ENCODE results near the gene MCF2L.
A peak's percentile ranks its signal among the peaks of the same experiment; 100 is the strongest.

The MCF2L gene

DNA sequence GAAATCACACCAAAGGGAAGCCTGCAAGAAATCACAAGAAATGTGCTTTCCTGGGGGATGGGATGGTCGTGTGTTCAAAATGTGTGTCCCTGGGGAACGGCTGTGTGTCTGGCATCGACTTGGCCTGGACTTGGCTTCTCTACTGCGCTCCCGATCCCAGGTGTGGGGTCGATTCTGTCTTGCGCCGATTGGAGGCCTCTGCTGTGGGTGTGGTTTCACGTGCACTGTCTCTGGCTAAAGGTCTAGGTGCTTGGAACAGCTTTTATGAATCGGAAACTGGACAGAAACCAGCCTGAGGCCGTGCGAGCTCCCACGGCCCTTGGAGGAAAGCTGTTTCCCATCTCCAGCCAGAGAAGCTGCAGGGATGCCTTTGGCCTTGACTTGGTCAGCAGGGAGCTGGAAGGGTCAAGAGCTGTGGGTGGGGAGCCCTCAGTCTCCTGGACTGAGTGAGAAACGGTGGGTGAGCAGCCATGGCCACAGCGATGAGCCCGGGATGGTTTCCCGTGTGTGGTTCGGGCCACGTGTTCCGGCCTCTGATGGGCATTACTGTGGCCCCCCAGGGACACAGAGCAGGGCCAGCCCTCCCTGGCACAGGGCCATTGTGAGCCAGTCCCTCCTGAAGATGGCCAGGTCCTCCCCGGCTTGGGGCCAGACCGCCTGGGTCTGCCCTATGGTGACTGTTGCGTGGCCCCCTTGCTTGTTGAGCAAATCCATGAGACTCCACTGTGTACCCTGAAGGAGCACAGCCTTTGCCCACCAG, 29.7 kb downstream of the MCF2L start:
- no peak for DNase-seq

DNA sequence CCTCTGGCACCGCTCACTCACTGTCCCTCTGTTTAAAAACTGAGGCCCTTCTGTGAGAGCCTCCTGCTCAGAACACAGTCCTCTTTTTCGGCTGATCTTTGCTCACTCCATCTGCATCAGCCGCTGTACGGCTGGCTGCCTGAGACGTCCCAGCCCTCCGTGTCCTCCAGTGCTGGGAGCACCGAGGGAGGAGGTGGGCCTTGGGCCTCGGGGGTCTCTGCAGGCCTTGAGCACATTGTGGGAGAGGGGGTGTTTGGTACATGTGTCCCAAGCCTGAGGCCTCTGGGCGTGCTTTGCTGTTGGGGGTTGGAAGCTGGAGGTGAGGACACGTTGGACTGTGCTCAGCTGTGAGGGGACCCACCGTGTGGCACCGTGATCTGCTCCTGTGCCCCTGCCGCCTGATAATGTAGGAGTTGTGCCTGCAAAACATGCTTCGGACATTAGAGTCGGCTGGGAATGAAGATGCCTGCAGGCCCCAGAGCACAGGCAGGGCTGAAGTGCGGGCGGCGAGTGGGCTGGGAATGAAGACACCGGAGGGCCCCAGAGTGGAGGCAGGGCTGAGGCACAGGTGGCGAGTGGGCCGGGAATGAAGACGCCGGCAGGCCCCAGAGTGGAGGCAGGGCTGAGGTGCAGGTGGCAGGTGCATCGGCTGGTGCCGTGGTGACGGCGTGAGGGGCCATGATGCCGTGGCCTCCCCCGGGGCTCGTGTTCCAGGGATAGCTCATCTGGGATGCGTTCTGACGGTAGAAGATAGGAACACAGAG, 30.6 kb downstream of the MCF2L start:
- peak in 1 of 2 experiments; percentile 68 for DNase-seq

DNA sequence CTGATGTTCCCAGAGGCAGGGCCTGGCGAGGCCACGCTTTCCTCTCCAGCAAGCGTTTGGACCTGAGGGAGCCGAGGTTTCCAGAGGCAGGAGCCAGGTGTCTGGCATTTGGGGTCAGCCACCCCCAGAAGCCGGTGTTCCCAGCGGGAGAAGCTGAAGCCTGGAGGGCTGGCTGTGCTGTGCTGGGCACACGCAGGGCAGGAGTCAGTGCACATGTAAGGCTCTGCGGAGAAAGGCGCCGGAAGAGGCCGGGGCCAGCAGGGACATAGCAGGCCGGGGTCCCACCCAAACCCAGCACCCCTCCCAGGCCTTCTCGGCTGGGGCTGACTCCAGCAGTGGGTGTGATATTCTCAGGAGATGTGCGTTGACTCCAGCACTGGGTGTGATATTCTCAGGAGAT, 31.6 kb downstream of the MCF2L start:
- DNase-seq: no peak

- peak; percentile 94 to 97 for DNase-seq
These were observed 32.5 kb downstream of the MCF2L start for GRCh38 chr13:113001241-113002140.

DNA sequence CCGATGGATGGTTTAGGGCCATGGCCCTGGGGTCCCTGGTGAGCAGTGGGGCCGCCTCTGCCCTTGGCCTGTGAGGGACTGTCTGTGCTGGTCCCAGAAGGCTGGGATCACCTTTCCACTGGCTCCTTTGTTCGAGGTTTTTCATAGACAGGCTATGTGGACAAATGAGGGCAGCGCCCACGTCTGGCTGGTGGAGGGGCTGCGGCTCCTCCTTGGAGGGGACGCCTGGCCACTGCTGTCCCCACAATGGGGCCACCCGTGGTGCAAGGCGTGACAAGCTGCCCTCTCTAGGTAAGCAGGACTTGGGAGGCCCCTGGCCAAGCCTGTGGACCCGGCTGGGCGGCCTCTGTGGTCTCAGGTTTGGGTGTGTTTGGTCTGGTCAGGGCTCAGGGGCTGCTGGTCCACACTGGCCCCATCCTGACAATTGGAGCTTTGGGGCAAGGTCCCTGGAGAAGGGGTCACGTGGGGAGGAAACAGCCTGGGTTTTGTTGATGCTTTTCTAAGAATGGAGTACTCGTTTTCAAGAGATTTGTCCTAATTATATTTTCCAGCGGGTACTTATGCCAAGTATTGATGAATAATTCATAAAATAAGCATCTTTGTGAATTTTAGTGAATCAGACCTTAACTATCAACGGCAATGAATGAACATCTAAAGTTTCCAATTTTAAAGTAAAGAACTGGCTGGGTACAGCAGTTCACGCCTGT, 33.3 kb downstream of the MCF2L start:
- peak; percentile 67 to 92 for DNase-seq

- no peak for DNase-seq
These were observed 33.9 kb downstream of the MCF2L start for GRCh38 chr13:113002913-113003290.

GRCh38 chr13:113004126-113004525, 35.1 kb downstream of the MCF2L start:
- no peak for DNase-seq

- DNase-seq: no peak
These were observed 36.3 kb downstream of the MCF2L start for GRCh38 chr13:113005076-113005865.

DNA sequence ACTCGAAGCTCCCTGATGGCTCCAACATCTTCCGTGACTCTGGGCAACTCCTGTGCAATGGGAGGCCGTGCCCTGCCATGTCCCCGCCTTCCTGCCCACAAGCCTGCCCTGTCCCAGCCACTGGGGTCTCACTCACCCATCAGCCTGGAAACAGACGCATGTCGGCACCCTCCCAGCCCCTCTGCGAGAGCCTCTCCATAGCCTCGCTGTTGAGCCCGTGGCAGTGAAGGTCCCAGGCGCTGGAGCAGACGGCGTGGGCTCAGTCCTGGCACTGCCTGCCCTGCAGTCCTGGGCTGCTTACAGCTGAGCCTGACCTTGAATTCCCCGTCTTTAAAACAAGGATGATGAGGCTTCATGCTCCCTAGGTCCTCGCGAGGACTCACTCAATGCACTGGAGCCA, 37.0 kb downstream of the MCF2L start:
- DNase-seq: no peak

DNA sequence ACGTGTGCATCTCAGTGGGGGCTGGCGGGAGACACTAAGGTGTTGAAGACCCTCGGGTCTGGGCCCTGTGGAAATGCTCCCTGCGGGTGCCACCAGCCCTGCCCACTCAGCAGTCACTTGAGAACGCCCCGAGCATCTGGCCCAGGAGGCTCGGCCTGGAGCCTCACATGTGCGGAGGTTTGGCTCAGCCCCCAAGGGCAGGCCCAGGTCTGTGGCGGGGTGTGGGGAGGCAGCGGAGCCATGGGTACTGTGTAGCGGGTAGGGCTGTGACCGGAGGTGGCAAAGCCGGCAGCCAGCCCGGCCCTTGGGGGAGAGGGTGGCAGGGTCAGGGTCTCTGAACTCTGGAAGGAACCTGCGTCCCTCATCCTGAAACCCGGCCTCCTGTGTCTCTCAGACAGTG, 37.6 kb downstream of the MCF2L start:
- DNase-seq: no peak

- DNase-seq: no peak
These were observed 39.8 kb downstream of the MCF2L start for GRCh38 chr13:113008851-113009250.

DNA sequence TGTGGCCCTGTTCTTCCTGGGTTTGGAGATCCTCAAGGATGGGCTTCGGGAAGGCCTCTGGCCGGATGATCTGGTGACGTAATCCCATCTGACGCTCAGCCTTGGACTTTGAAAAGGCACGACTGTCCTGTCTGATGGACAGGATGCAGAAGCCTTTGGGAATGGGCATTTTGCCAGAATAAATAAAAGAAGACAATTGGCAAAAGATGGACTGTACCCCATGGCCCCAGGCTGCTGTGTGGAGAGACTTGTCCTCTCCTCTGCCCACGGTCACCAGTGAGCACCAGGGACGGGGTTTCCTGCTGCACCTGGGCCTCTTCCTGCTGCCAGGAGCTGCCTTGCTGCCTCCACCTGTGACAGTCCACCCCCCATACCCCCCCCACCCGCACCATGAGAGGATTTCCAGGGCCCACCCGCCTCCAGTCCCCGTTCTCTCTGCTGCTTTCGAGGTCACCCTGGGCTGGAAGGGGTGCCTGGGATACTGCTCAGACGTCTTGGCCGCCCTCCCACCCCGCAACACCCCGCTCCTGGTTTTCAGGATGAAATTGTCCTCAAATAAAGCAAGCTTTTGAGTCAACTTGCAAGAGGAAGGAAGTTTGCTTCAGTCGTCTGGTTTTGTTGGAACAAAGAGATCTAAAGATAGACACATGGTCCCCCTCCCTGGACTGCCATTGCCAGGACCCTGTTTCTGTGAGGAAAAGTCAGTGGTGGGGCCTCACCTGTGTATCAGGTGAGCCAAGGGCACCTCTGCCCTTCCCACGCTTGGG, 40.9 kb downstream of the MCF2L start:
- no peak for DNase-seq

DNA sequence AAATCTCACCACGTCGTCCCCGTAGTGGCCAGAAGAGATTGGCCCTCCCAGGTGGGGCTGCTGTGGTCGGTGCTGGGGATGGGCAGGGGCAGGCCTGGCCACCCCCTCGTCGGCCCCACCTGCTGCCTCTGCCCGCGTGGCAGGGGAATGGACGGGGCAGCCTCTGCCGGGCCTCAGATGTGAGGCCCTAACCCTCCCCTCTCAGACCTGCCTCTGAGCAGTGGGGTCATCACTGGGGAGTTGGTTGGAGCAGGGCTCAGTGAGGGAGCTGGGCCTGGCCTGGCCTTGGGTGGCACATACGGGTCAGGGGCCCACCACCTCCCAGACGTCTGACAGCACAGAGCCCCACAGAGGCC, 41.5 kb downstream of the MCF2L start:
- DNase-seq: no peak

GRCh38 chr13:113013303-113013702, 44.3 kb downstream of the MCF2L start:
- peak; percentile 28 to 75 for DNase-seq

- no peak for DNase-seq
These were observed 45.1 kb downstream of the MCF2L start for GRCh38 chr13:113013878-113014751.

DNA sequence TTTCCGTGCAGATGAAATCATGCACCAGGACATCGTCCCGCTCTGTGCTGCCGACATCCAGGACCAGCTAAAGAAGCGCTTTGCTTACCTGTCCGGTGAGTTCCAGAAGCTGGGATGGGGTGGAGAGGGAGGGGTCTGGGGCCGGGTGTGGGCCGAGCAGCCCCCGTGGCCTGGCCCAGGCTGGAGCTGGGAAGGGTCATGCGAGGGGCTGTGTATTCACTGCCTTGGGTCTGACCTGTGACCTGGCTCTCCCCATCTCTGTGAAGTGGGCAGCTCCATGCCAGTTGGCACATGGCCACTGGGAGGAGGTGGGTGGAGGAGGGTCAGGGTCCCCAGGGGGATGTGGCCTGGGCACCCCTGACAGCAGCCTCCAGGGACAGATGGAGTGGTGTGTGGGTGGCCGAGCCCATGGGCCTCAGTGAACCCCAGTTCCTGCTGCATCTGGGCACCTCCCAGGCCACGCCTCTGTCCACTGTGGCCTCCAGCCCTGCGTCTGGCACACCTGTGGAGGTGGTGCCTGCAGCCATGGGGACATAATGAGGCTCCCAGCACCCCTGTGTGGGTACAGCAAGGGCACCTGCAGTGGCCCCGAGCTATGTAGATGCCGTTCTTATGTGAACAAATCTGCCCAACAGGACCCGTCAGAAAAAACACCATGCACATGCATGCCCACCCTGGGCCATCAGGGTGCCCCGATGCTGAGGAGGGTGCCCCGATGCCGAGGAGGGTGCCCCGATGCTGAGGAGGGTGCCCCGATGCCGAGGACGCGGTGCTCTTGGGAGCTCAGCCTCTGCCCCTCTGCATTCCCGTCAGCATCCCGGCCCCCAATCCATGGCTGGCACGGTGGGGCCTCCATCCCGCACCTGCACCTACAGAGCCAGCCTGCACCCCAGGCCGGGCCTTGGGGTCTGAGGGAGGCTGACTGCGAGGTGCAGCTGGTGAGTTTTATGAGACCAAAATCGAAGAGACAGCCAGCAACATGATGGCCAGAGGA, 46.0 kb downstream of the MCF2L start:
- DNase-seq: no peak

DNA sequence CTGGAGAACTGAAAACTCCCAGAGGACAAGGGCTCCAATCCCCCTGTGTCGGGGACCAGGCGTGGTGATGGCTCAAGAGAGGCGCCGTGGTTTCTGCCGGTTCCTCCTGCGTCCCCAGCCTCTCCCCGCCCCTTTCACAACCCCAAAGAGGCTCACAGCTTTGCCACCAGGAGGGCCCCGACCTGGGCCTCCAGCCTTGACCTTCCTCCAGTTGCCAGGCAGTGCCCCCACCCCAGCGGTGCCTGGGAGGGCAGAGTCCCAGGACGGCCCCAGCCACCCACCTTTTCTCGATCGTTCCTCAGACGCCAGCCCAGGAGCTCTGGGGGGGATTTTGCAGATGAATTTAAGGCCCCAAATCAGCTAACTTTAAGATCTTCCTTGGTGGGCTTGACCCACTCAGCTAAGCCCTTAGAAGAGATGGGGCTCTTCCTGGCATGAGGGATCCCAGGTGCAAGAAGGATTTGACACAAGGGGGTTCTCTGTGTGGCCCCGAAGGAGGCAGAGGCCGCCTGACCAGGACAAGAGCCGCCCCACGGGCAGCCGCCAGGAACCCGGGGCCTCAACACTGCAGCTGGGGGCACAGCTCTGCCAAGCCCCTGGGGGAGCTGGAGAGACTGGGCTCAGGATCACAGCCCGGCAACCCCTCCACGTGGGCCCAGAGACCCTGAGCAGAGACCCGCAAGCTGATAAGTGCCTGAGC, 47.0 kb downstream of the MCF2L start:
- DNase-seq: no peak

All from NCI-H526 (cell line).